Neural cell (in vitro differentiated cells): ENCODE results near the gene GLRA2. TPM values are rescaled to one million over a fixed set of nuclear protein-coding genes. Genes with fewer than 3 reads are reported as not detected.

Experiments used
- H2AFZ ChIP-seq: fragments of 200-600, 300-800 bp; sonication (generic), shearing (Covaris generic); 2 replicates; pipeline ENCODE4 v1.6.0; 2014; ENCODE audit warnings: low read depth, mild to moderate bottlenecking, antibody characterized with exemption, low read length, moderate library complexity
- H3F3A ChIP-seq: fragments of 200-600 bp; shearing (Covaris generic); 2 replicates; pipeline ENCODE4 v1.6.1; 2016; ENCODE audit warnings: mild to moderate bottlenecking, moderate library complexity, mixed read lengths, antibody characterized with exemption, low read length; ENCODE audit not compliant: insufficient read depth, poor library complexity, severe bottlenecking
- H3K27ac ChIP-seq: fragments of 200-600, 300-800 bp; sonication (generic), shearing (Covaris generic); 2 replicates; pipeline ENCODE4 v1.5.1; 2014; ENCODE audit warnings: mild to moderate bottlenecking, low read length, moderate library complexity
- H3K27me3 ChIP-seq: fragments of 300-800, 200-600 bp; sonication (generic), shearing (Covaris generic); 2 replicates; pipeline ENCODE4 v1.6.0; 2014; ENCODE audit warnings: mild to moderate bottlenecking, low read depth, low read length, moderate library complexity; ENCODE audit not compliant: insufficient read depth
- H3K36me3 ChIP-seq: fragments of 300-800, 200-600 bp; sonication (generic), shearing (Covaris generic); 2 replicates; pipeline ENCODE4 v1.5.1; 2014; ENCODE audit warnings: mild to moderate bottlenecking, antibody characterized with exemption, low read length, moderate library complexity; ENCODE audit not compliant: insufficient read depth
- H3K4me2 ChIP-seq: fragments of 300-800, 200-600 bp; sonication (generic), shearing (Covaris generic); 2 replicates; pipeline ENCODE4 v1.6.0; 2014; ENCODE audit warnings: mild to moderate bottlenecking, low read length
- H3K4me3 ChIP-seq: fragments of 300-800, 200-600 bp; sonication (generic), shearing (Covaris generic); 2 replicates; pipeline ENCODE4 v1.5.1; 2014; ENCODE audit warnings: mild to moderate bottlenecking, low read length, moderate library complexity
- H3K79me2 ChIP-seq: fragments of 200-600 bp; shearing (Covaris generic); replicated peaks from 2 replicates; pipeline ENCODE4 v1.6.0; 2014; ENCODE audit warnings: mild to moderate bottlenecking, low read length, moderate library complexity; ENCODE audit not compliant: insufficient read depth
- H3K9ac ChIP-seq: fragments of 300-800, 200-600 bp; sonication (generic), shearing (Covaris generic); 2 replicates; pipeline ENCODE4 v1.6.1; 2016; ENCODE audit warnings: mild to moderate bottlenecking, low read length, mixed read lengths
- H3K9me2 ChIP-seq: fragments of 200-600 bp; shearing (Covaris generic); 2 replicates; pipeline ENCODE4 v1.6.1; 2016; ENCODE audit warnings: mild to moderate bottlenecking, low read length, mixed read lengths; ENCODE audit not compliant: insufficient read depth
- H3K9me3 ChIP-seq: fragments of 200-600, 300-800 bp; sonication (generic), shearing (Covaris generic); 2 replicates; pipeline ENCODE4 v1.6.1; 2016; ENCODE audit warnings: mild to moderate bottlenecking, mixed run types, low read length, moderate library complexity, mixed read lengths
- H4K20me1 ChIP-seq: fragments of 200-600 bp; shearing (Covaris generic); 2 replicates; pipeline ENCODE4 v1.6.1; 2016; ENCODE audit warnings: mild to moderate bottlenecking, mixed run types; ENCODE audit not compliant: insufficient read depth
- CTCF ChIP-seq: fragments of 450-650 bp; IDR thresholded peaks from 2 replicates; pipeline ENCODE4 v1.5.1; 2014; ENCODE audit warnings: antibody characterized with exemption, mild to moderate bottlenecking, moderate library complexity; ENCODE audit not compliant: poor library complexity, severe bottlenecking
- EP300 ChIP-seq: fragments of 450-650 bp; conservative IDR thresholded peaks from 2 replicates; pipeline ENCODE4 v1.6.1; 2014; ENCODE audit warnings: antibody characterized with exemption, mild to moderate bottlenecking, moderate library complexity; ENCODE audit not compliant: poor library complexity, severe bottlenecking
- EZH2 ChIP-seq: fragments of 200-600, 300-800 bp; shearing (Covaris generic), sonication (generic); IDR thresholded peaks from 2 replicates; pipeline ENCODE4 v1.6.1; 2014; ENCODE audit warnings: antibody characterized with exemption, low read length, borderline replicate concordance, mild to moderate bottlenecking; ENCODE audit not compliant: insufficient read depth, poor library complexity, severe bottlenecking
- MXI1 ChIP-seq: fragments of 450-650 bp; conservative IDR thresholded peaks from 2 replicates; pipeline ENCODE4 v1.6.1; 2014; ENCODE audit warnings: antibody characterized with exemption, mild to moderate bottlenecking; ENCODE audit not compliant: poor library complexity, severe bottlenecking
- POLR2AphosphoS5 ChIP-seq: IDR thresholded peaks from 2 replicates; pipeline ENCODE4 v1.6.1; 2012
- RAD21 ChIP-seq: fragments of 450-650 bp; conservative IDR thresholded peaks from 2 replicates; pipeline ENCODE4 v1.6.1; 2014; ENCODE audit warnings: antibody characterized with exemption, mild to moderate bottlenecking, moderate library complexity
- REST ChIP-seq: IDR thresholded peaks from 2 replicates; pipeline ENCODE4 v1.6.1; 2012; ENCODE audit warnings: borderline replicate concordance
- SMC3 ChIP-seq: fragments of 450-650 bp; conservative IDR thresholded peaks from 2 replicates; pipeline ENCODE4 v1.6.1; 2014; ENCODE audit warnings: antibody characterized with exemption, mild to moderate bottlenecking, moderate library complexity; ENCODE audit not compliant: poor library complexity
- TAF1 ChIP-seq: IDR thresholded peaks from 2 replicates; pipeline ENCODE4 v1.6.1; 2012; ENCODE audit warnings: low read depth
- polyA minus RNA-seq: library from RNA; depleted of rRNA, polyadenylated mRNA; stranded (reverse); fragments of >200 nt; gene quantifications from 2 replicates; pipeline ENCODE4 v1.2.3, GENCODE V29; 2014
- polyA plus RNA-seq: library from polyadenylated mRNA; depleted of rRNA; stranded (reverse); fragments of >200 nt; gene quantifications from 2 replicates; pipeline ENCODE4 v1.2.3, GENCODE V29; 2014

Gene GLRA2
- polyA plus RNA-seq = 18.6 and 19.2 TPM in 2 replicates
- polyA minus RNA-seq = 23.6 and 28.0 TPM in 2 replicates

GRCh38 chrX:14529290-14529989, at the start of gene GLRA2:
TSS of gene GLRA2 (plus strand) at chrX:14529536. CDS start at chrX:14530058, 522 bp downstream.
- Histone ChIP-seq H3K9me2 (no peaks in the 10 kb centered on the region), H3K79me2 (no peaks in the 10 kb centered on the region), H3K9me3 (no peaks in the 10 kb centered on the region), H3K4me3 (peak within 1 kb of the TSS; percentile 61), H3K4me2 (peak within 1 kb of the TSS; percentile 25), H4K20me1 (no peaks in the 10 kb centered on the region), H3F3A (no peaks in the 10 kb centered on the region), H3K27ac (peak within 1 kb of the TSS; percentile 16), H2AFZ (no peak within 1 kb of the TSS), H3K27me3 (no peaks in the 10 kb centered on the region), H3K36me3 (no peaks in the 10 kb centered on the region), H3K9ac (peak within 1 kb of the TSS; percentile 39)
- TF ChIP-seq POLR2AphosphoS5 (no peak), EZH2 (no peak), SMC3 (no peak), REST (peak; percentile 78), MXI1 (no peak)

GRCh38 chrX:14489437-14489836, 39.9 kb upstream of the GLRA2 start:
- Histone ChIP-seq H2AFZ (no peak overlapping the region), H3K27me3 (no peaks in the 10 kb centered on the region), H3K27ac (no peak overlapping the region)

More at GRCh38 chrX:14489437-14489836, 39.9 kb upstream of the GLRA2 start:
- Histone ChIP-seq H3K4me2 (no peak overlapping the region), H3K79me2 (no peaks in the 10 kb centered on the region), H3K9me3 (no peaks in the 10 kb centered on the region), H3K9ac (no peak overlapping the region), H3F3A (no peaks in the 10 kb centered on the region), H3K9me2 (no peaks in the 10 kb centered on the region), H3K4me3 (no peak overlapping the region), H4K20me1 (no peaks in the 10 kb centered on the region), H3K36me3 (no peaks in the 10 kb centered on the region)
- TF ChIP-seq TAF1 (no peak), EZH2 (no peak), CTCF (no peak), REST (no peak), POLR2AphosphoS5 (no peak), RAD21 (no peak), MXI1 (no peak), EP300 (no peak), SMC3 (no peak)
